Suprapubic skin (tissue), 3 donors: Measurements from ENCODE around the gene CEBPB.

Experiments used
- EP300 ChIP-seq: sonication (generic); formaldehyde crosslinking; IDR thresholded peaks from one replicate; pipeline ENCODE4 v1.6.1; 2017; ENCODE audit warnings: antibody characterized with exemption
- POLR2A ChIP-seq, 2 donors: fragments of 450-650 bp; IDR thresholded peaks; one replicate each; pipeline ENCODE4 v1.6.1; 2017; ENCODE audit warnings: antibody characterized with exemption in 2 of 2, mild to moderate bottlenecking in 2 of 2, moderate library complexity in 2 of 2
- TF ChIP-seq, protein P1 (sequence below), 2 donors: fragments of 200-600 bp in 1 of 2; fragments of 450-650 bp in 1 of 2; sonication (generic) in 1 of 2; IDR thresholded peaks; one replicate each; pipeline ENCODE4 v1.5.1; 2016 to 2019; ENCODE audit warnings: antibody characterized with exemption in 2 of 2, mild to moderate bottlenecking in 1 of 2, moderate library complexity in 1 of 2

DNA sequence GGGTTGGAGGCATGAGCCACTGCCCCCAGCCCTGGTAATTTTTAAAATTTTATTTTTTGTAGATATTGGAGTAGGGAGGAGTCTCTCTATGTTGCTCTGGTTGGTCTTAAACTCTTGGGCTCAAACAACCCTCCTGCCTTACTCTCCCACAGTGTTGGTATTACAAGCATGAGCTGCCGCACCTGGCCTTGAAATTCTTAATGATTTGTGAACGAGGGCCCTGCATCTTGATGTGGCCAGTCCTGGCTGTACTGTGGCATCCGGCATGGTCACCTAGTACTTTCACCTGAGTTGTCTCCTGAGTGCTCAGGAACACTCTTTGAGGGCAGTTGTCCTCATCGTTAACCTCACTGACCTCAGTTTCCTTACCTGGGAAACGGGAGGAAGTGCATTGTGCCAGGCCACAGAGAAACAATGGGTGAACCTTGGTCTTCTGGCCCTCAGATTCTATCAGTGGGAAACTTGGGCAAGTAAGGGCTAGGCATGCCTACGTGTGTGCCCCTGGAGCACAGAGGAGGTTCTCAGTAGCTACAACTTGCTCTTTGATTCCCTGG lies 19.5 kb downstream of the CEBPB start:
- TF ChIP-seq, protein P1, sequence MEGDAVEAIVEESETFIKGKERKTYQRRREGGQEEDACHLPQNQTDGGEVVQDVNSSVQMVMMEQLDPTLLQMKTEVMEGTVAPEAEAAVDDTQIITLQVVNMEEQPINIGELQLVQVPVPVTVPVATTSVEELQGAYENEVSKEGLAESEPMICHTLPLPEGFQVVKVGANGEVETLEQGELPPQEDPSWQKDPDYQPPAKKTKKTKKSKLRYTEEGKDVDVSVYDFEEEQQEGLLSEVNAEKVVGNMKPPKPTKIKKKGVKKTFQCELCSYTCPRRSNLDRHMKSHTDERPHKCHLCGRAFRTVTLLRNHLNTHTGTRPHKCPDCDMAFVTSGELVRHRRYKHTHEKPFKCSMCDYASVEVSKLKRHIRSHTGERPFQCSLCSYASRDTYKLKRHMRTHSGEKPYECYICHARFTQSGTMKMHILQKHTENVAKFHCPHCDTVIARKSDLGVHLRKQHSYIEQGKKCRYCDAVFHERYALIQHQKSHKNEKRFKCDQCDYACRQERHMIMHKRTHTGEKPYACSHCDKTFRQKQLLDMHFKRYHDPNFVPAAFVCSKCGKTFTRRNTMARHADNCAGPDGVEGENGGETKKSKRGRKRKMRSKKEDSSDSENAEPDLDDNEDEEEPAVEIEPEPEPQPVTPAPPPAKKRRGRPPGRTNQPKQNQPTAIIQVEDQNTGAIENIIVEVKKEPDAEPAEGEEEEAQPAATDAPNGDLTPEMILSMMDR (IDR thresholded peaks at IDR 0.05), result no peak
- TF ChIP-seq EP300 (no peak), POLR2A (IDR thresholded peaks at IDR 0.05) (no peak)
